GM18868 (cell line): ENCODE measurements around the gene CPNE5.

Experiments
- ATAC-seq: cut with Tn5 transposase; IDR thresholded peaks from one replicate; pipeline ENCODE4 v1.9.1; 2021; ENCODE audit warnings: mild to moderate bottlenecking, moderate library complexity; ENCODE audit not compliant: unreplicated experiment

The CPNE5 gene

GRCh38 chr6:36769183-36769675 lies 70.0 kb downstream of the CPNE5 start:
- no peak for ATAC-seq

- ATAC-seq = no peak
Observed at GRCh38 chr6:36766399-36766945, 72.8 kb downstream of the CPNE5 start.

GRCh38 chr6:36765594-36766398 lies 73.4 kb downstream of the CPNE5 start:
- ATAC-seq = peak; percentile 76

GRCh38 chr6:36765190-36765589 lies 74.1 kb downstream of the CPNE5 start:
- ATAC-seq = no peak

GRCh38 chr6:36762123-36762522 lies 77.1 kb downstream of the CPNE5 start:
- no peak for ATAC-seq

- no peak for ATAC-seq
Observed at GRCh38 chr6:36760685-36761435, 78.4 kb downstream of the CPNE5 start.

- peak; percentile 38 for ATAC-seq
Observed at GRCh38 chr6:36759148-36759759, 80.0 kb downstream of the CPNE5 start.

GRCh38 chr6:36758516-36759147 lies 80.6 kb downstream of the CPNE5 start:
- ATAC-seq = no peak

- ATAC-seq = no peak
Observed at GRCh38 chr6:36757943-36758508, 81.2 kb downstream of the CPNE5 start.

GRCh38 chr6:36757206-36757605 lies 82.0 kb downstream of the CPNE5 start:
- peak; percentile 29 for ATAC-seq

- ATAC-seq = no peak
Observed at GRCh38 chr6:36756786-36757185, 82.5 kb downstream of the CPNE5 start.

GRCh38 chr6:36755435-36756348 lies 83.6 kb downstream of the CPNE5 start:
- ATAC-seq = peak; percentile 41

- ATAC-seq = no peak
Observed at GRCh38 chr6:36754582-36755434, 84.4 kb downstream of the CPNE5 start.

GRCh38 chr6:36753671-36754405 lies 85.4 kb downstream of the CPNE5 start:
- no peak for ATAC-seq

- peak; percentile 42 for ATAC-seq
Observed at GRCh38 chr6:36752886-36753506, 86.2 kb downstream of the CPNE5 start.

- no peak for ATAC-seq
Observed at GRCh38 chr6:36752187-36752885, 86.9 kb downstream of the CPNE5 start.

GRCh38 chr6:36751833-36752186 lies 87.4 kb downstream of the CPNE5 start:
- no peak for ATAC-seq
